ENCODE results near the gene ACOT2.
"Not testable (repeated sequence)": the region's sequence is repeated elsewhere in the genome, so short reads cannot be mapped to it uniquely, and the experiment has no call there.

The ACOT2 gene

GRCh38 chr14:73569185-73569958 lies at the start of gene ACOT2:
Gene ACOT2 (plus strand): TSS chr14:73569213. CDS start chr14:73569241, 28 bp downstream.
- peak; percentile 87 for DNase-seq

- DNase-seq, result no peak
Observed at GRCh38 chr14:73521229-73521628, 47.8 kb upstream of the ACOT2 start.

GRCh38 chr14:73524493-73524892 lies 44.5 kb upstream of the ACOT2 start:
- no peak for DNase-seq

- no peak for DNase-seq
Observed at GRCh38 chr14:73526036-73526984, 42.7 kb upstream of the ACOT2 start.

- not testable (repeated sequence) for DNase-seq
Observed at GRCh38 chr14:73529356-73529755, 39.7 kb upstream of the ACOT2 start.

GRCh38 chr14:73531971-73532370 lies 37.0 kb upstream of the ACOT2 start:
- not testable (repeated sequence) for DNase-seq

- peak; percentile 27 for DNase-seq
Observed at GRCh38 chr14:73537244-73538045, 31.6 kb upstream of the ACOT2 start.

- peak; percentile 59 for DNase-seq
Observed at GRCh38 chr14:73539017-73539416, 30.0 kb upstream of the ACOT2 start.

GRCh38 chr14:73542961-73543360 lies 26.1 kb upstream of the ACOT2 start:
- DNase-seq, result not testable (repeated sequence)

GRCh38 chr14:73545353-73545752 lies 23.7 kb upstream of the ACOT2 start:
- DNase-seq, result not testable (repeated sequence)

GRCh38 chr14:73549097-73549496 lies 19.9 kb upstream of the ACOT2 start:
- not testable (repeated sequence) for DNase-seq

GRCh38 chr14:73549889-73550524 lies 19.0 kb upstream of the ACOT2 start:
- not testable (repeated sequence) for DNase-seq

GRCh38 chr14:73553845-73554244 lies 15.2 kb upstream of the ACOT2 start:
- DNase-seq, result no peak

GRCh38 chr14:73557201-73557600 lies 11.8 kb upstream of the ACOT2 start:
- DNase-seq, result not testable (repeated sequence)

- not testable (repeated sequence) for DNase-seq
Observed at GRCh38 chr14:73558238-73558637, 10.8 kb upstream of the ACOT2 start.

GRCh38 chr14:73562256-73562655 lies 6.8 kb upstream of the ACOT2 start:
- DNase-seq, result not testable (repeated sequence)

GRCh38 chr14:73562696-73563095 lies 6.3 kb upstream of the ACOT2 start:
- DNase-seq, result not testable (repeated sequence)

GRCh38 chr14:73566431-73566830 lies 2.6 kb upstream of the ACOT2 start:
- DNase-seq, result not testable (repeated sequence)

- not testable (repeated sequence) for DNase-seq
Observed at GRCh38 chr14:73566935-73567334, 2.1 kb upstream of the ACOT2 start.

GRCh38 chr14:73567358-73567757 lies 1.7 kb upstream of the ACOT2 start:
- DNase-seq, result no peak

- DNase-seq, result no peak
Observed at GRCh38 chr14:73567951-73568885, 795 bp upstream of the ACOT2 start.

All from stimulated activated CD4-positive, alpha-beta T cell treated with anti-CD3 and anti-CD28 coated beads, Interleukin-4, amount 100 ng/mL, for 1 hour (primary cell).